Fibroblast of the conjunctiva (primary cell): ENCODE data around the gene NLGN1.
"Not testable (repeated sequence)": the region's sequence is repeated elsewhere in the genome, so short reads cannot be mapped to it uniquely, and the experiment has no call there.

Source experiments
- DNase-seq: peaks from one replicate; pipeline ENCODE4 v3.0.0-alpha.2; 2010; ENCODE audit warnings: low read depth

Gene NLGN1

GRCh38 chr3:174168538-174169254, 771.2 kb downstream of the NLGN1 start:
- DNase-seq, result no peak

DNA sequence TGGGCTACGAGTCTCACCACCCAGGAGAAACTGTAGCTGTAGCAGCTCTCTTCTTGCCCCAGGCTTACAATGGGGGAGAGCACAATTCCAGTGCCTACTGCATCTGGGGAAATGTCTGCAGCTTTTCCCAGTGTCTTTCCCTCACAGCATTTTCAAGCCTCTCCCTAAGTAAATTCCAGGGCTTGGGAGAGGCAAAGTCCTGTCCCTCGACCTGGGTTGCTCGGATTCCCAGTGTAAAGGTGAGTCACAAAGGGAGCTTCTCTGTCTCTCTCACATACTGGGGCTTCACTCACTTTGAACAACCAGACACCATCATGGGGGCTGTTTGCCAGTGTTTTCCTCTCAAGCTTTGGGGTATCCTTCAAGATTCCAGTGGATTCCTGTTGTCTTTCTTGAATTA, 772.2 kb downstream of the NLGN1 start:
- DNase-seq, result no peak

GRCh38 chr3:174170248-174170647, 772.7 kb downstream of the NLGN1 start:
- no peak for DNase-seq

DNA sequence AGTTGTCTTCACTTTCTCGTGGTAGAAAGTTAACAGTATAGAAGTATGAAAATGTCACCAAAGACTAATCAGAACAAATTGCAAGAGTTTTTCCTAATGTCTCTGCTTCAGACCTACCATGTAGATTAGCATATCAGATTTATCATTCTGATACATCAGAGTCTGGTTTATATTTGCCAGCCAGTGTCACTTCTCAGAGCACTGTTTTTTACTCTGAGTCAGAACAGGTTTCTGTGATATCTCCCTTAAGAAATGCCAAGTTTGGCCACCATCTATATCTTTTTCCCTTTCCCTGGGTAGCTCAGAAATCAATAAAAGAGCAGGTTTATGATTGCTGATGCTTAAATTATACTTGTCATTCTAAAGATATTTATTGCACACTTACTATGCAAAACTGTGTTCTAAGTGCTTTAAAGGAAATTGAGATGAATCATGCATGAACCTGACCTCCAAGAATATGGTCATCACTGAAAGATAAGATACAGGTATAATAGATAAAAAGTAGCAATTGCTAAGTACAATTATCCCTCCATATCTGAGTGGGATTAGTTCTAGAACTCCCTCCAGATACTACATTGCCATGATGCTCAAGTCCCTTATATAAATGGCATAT, 788.9 kb downstream of the NLGN1 start:
- DNase-seq, result no peak

GRCh38 chr3:174191380-174191779, 793.8 kb downstream of the NLGN1 start:
- no peak for DNase-seq

- no peak for DNase-seq
Observed at GRCh38 chr3:174191895-174192294, 794.4 kb downstream of the NLGN1 start.

- DNase-seq, result no peak
Observed at GRCh38 chr3:174192471-174192870, 794.9 kb downstream of the NLGN1 start.

- DNase-seq, result no peak
Observed at GRCh38 chr3:174193604-174194003, 796.1 kb downstream of the NLGN1 start.

- no peak for DNase-seq
Observed at GRCh38 chr3:174197416-174197815, 799.9 kb downstream of the NLGN1 start.

DNA sequence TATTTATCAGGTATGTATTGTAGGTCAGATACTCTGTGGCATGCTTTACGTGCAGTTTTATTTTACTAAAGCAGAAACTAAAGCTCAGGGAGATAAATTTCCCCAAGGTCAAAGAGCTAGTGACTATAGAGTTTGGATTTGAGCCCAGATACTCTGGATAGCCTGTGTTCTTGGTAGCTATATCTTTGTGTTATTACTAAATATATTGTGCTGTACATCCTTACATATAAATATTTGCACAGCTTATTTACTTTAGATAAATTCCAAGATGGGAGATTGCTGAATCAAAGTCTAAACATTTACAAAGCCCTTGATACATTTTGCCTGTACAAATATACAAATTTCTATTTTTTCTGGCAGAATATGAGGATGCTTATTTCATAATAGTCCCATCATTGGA, 800.7 kb downstream of the NLGN1 start:
- DNase-seq, result peak; percentile 14

GRCh38 chr3:174199696-174200095, 802.2 kb downstream of the NLGN1 start:
- no peak for DNase-seq

- DNase-seq, result no peak
Observed at GRCh38 chr3:174202116-174202515, 804.6 kb downstream of the NLGN1 start.

DNA sequence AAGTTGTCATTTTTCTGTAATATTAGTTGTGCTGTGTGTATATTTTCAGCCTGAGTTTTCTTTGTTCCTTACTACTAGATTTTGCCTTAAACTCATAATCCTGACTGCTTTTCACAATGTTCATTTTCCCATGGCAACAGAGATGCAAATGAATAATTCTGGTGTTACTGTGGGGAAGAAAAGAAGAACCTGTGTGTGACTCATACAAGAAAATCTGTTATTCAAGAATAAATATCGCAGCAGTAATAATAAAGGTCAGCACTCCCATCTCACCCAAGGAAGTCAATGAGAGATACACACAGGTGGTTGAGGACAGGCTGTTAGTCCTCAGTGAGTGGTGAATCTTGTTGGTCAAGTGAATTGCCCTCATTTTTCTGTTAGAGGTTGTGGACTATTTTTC, 805.0 kb downstream of the NLGN1 start:
- no peak for DNase-seq

GRCh38 chr3:174204765-174205164, 807.2 kb downstream of the NLGN1 start:
- DNase-seq, result no peak

- no peak for DNase-seq
Observed at GRCh38 chr3:174206607-174207192, 809.2 kb downstream of the NLGN1 start.

DNA sequence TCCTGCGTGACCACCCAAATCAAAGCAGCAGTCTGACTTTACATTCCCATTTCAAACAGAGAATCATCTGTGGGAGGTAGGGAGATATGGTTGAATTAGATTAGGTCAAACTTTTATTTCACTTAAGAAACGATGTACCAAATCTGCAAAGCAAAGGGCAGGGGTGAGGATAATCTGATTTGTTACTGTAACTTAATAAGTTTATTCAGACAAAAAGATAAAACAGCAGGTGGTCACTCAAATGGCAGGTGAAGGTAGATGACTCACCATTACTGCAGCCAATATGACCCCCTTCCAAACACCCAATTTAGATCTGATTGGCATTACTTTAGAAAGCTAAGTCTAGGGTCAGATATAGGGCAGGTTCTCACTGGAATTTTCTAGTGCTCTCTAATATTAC, 810.6 kb downstream of the NLGN1 start:
- DNase-seq, result no peak

GRCh38 chr3:174211896-174212295, 814.4 kb downstream of the NLGN1 start:
- not testable (repeated sequence) for DNase-seq

DNA sequence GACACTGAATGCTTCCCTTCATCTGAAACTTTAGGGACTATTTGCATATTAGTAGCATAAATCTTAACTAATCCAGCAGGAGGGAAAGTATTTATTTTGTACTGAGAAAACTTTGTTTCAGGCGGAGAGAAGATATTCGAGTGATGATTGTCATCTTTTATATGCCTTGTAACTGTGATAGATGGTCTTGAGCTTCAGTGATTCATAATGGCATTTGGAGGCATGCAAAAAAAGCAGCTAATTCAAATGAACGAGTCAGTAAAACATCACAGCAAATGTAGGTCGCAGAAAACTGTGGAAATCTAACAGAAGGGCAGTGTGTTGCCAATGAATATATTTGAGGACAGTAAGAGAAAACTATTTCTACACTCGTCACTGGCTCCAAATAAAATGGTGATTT, 817.9 kb downstream of the NLGN1 start:
- DNase-seq, result no peak

DNA sequence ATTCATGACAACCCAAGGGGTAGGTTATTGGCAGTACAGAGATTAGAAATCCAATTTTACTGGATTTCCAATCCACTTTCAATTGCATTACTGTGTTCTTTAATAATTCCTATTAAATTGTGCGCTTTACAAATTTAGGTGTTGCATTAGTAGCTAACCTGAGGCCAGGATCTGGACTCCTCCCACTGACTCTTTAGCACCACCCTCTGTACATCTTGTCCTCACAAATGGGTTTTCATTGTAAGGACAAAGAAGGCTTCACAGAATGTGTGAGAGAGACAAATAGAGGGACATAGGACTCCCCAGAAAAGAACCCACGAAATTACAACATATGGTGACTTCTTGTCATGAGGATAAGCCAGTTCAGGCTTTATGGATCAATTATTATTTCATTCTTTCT, 818.5 kb downstream of the NLGN1 start:
- DNase-seq, result no peak

DNA sequence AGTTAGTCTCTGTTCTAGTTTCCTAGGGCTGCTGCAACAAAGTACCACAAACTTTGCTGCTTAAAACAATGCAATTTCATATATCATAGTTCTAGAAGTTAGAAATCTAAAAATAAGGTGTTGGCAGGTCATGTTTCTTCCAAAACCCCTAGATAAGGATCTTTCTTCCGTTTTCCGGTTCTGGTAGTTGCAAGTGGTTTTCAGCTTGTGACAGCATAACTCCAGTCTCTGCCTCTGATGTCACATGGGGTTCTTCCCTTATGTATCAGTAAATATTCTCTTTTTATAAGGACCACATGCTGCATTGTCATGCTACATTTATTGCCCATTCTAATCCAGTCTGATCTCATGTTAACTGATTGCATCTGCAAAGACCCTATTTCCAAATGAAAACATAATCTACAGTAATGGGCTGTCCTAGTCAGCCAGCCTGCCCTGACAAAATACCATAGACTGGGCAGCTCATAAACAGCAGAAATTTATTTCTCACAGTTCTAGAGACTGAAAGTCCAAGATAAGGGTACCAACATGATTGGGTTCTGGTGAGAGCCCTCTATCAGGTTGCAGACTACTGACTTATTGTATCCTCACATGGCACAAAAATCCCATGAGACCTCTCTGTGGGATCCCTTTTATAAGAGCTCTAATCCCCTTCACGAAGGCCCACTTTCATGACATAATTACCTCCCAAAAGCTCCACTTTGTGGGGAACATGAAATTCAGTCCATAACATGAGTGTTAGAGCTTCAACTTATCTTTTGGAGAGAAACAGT, 819.6 kb downstream of the NLGN1 start:
- DNase-seq, result no peak

GRCh38 chr3:174218016-174218415, 820.5 kb downstream of the NLGN1 start:
- peak; percentile 4 for DNase-seq

DNA sequence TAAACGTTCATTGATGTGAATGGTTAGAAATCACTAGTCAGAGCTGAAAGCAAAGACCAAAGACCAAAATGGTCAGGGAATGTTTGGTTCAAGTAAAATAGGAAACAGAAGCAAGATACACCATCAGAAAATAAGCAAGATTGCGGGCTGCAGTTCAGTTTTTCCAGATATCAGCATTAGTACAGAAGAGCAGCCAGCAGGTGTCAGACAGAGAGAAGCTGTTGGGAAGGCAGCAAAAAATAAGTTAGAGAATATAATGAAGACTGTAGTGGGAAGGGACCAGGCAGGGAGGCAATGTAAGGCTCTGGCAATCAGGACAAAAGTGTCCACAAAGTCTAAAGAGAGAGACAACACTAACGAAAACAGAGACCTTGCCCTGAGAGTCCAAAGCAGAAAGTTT, 822.2 kb downstream of the NLGN1 start:
- no peak for DNase-seq
